Right lobe of liver (tissue), 4 donors: ENCODE results near the gene NKAIN4.

Source experiments
- POLR2A ChIP-seq: fragments of 450-650 bp; IDR thresholded peaks from one replicate; pipeline ENCODE4 v1.6.1; 2017; ENCODE audit warnings: antibody characterized with exemption, mild to moderate bottlenecking
- TF ChIP-seq, protein P1 (sequence below), 4 donors: fragments of 200-600 bp in 3 of 4; fragments of 450-650 bp in 1 of 4; IDR thresholded peaks; one replicate each; pipeline versions ENCODE4 v1.5.1 to v1.8.0; 2016 to 2022; ENCODE audit warnings: antibody characterized with exemption in 4 of 4, mild to moderate bottlenecking in 2 of 4
- donor health status: DM: no; HTN: no; CAD: no.
- donor health status: DM: no; HTN: no; CAD: no.
- donor health status: DM: no; HTN: yes; CAD: no.

- TF ChIP-seq, protein P1, sequence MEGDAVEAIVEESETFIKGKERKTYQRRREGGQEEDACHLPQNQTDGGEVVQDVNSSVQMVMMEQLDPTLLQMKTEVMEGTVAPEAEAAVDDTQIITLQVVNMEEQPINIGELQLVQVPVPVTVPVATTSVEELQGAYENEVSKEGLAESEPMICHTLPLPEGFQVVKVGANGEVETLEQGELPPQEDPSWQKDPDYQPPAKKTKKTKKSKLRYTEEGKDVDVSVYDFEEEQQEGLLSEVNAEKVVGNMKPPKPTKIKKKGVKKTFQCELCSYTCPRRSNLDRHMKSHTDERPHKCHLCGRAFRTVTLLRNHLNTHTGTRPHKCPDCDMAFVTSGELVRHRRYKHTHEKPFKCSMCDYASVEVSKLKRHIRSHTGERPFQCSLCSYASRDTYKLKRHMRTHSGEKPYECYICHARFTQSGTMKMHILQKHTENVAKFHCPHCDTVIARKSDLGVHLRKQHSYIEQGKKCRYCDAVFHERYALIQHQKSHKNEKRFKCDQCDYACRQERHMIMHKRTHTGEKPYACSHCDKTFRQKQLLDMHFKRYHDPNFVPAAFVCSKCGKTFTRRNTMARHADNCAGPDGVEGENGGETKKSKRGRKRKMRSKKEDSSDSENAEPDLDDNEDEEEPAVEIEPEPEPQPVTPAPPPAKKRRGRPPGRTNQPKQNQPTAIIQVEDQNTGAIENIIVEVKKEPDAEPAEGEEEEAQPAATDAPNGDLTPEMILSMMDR (IDR thresholded peaks at IDR 0.05), result no peak
- no peak for TF ChIP-seq POLR2A
Measured at GRCh38 chr20:63219447-63219821, 34.8 kb downstream of the NKAIN4 start.
